Fibroblast of skin of abdomen (primary cell): ENCODE measurements around the gene ARFGEF2.
"Not testable (repeated sequence)": the region's sequence is repeated elsewhere in the genome, so short reads cannot be mapped to it uniquely, and the experiment has no call there.

ENCODE experiments used
- DNase-seq: peaks from one replicate; pipeline ENCODE4 v3.0.0-alpha.2; 2013

ARFGEF2 gene

DNA sequence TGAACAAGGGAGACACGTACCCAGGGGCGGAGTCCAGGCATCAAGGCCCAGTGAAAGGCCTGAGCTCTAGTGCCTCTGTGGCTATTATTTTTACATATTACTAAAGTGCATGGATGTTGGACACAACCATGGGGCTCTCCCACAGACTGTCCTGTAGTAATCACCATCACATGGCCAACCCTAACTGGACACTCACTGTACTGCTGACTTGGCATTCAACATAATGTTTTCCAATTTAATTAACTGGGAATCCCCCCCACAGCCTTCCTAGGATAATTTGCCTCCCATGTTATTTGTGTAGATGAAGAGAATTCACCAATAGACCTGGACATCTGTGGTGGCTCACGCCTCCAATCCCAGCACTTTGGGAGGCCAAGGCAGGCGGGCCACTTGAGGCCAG, 34.5 kb downstream of the ARFGEF2 start:
- DNase-seq = no peak

DNA sequence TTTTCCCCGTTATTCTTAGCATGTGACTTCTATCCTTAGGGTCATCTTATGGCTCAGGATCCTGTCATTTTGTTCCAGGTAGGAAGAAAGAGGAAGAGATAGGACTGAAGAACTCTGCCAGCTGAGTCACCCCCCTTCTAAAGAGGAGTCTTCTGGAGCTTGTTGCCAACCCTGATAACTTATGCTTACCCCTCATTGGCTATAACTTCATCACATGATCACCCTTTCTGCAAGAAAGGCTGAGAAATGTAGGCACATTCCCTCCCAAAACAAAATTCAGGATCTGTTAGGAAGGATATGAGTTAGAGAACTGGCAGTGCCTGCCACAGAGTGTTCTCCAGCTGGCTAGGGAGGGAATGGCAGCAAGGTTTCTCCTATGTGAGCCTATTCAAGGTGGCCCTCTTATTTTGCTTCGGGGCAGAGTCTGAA, 35.6 kb downstream of the ARFGEF2 start:
- DNase-seq = no peak

DNA sequence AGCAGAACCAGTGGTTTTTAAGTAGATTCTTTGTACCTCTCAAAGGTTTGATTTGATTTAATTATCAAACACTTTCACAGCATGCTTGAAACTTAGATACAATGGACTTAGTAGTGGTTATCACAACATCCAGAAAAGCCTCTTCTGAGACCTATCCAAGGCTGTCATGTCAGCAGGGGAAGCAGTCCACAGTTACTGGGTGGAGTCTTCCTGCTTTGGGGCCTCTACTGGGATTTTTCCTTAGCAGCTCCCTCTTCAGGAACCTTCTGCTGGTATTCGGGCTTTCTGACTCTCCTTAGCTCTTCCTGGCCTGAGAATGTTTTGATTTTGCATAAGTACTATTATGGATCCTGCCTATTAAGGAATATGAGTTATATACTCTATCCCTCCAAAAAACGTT, 36.0 kb downstream of the ARFGEF2 start:
- DNase-seq = no peak

DNA sequence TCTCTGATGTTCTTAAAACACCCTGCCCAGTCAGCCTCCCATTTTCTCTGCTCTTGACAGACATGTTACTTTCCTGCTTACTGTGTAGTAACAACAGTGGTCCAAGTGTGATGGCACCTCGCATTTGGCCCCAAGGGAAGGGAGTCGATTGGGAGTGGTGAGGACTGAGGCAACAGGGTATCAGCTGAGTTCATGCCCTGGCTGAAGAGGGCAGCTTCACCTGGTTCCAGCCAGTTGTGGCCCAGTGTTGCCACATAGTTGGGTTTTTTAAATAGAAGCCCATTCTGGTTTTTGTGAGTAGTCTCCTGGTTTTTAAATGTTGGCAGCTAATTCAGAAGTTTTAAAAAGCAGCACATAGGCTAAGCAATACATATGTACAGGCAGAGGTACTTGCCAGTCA, 37.2 kb downstream of the ARFGEF2 start:
- DNase-seq = no peak

DNA sequence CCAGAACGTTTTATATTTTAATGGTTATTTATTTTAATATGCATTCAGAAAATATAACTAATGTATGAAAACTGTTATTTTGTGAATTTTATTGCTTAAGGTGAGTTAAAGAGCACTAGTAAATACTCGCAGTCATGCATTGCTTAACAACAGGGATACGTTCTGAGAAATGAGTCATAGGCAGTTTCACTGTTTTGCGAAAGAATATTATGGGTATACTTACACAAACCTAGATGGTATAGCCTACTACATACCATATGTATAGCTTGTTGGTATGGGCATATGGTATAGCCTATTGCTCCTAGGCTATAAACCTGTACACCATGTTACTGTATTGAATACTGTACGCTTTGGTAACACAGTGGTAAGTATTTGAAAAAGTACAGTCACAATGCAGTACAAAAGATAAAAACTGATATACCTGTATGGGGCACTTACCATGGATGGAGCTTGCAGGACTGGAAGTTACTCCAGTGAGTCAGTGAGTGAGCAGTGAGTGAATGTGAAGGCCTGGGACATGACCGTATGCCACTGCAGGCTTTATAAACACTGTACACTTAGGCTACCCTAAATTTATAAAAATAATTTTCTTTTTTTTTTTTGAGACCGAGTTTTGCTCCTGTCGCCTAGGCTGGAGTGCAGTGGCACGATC, 38.5 kb downstream of the ARFGEF2 start:
- no peak for DNase-seq

DNA sequence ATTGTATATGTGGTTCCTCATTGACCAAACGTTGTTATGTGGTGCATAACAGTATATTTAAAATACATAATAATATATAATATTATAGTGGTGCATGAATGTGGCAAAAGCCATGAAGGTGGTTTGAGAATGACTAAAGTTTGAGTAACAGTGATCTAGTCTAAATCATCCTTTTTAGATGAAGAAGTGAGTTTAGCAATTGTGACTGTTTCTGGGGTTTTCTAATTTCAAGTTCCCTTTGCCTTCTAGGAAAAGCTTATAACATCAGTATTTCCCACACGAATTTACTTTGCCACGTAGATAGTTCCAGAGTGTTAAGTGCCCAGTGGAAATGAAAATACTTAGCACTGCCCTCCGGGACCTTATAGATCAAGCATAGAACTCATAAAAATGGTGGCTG, 40.9 kb downstream of the ARFGEF2 start:
- no peak for DNase-seq

DNA sequence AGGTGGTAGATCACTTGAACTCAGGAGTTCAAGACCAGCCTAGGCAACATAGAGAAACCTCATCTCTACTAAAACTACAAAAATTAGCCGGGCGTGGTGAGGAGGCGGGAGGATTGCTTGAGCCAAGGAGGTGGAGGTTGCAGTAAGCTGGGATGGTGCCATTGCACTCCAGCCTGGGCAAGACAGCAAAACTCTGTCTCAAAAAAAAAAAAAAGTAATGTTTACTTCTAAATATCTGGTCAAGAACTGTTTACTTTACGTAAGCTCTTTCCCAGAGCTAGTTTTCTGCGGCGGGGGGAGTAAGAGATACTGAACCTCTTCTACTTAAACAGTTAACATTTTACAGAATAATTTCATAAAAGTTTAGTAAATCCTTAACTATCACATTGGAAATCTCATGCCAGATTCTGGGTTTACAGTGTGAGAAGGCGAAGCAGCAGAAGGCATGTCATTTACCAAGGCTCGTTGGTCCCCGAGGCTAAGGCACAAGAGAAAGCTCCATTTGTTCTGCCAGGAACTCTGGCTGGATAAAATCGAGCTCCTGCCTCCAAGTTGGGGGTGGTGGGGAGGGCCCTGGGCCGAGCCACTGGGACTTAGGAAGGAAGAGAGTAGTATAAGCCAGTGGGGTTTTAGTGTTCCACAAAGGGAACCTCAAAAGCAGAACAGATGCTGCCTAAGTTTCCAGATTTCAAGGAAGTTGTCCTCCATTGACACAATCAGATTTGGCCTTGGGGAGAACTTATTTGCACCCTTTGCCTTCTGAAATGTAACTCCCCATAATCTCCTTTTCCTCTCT, 41.7 kb downstream of the ARFGEF2 start:
- DNase-seq = no peak

DNA sequence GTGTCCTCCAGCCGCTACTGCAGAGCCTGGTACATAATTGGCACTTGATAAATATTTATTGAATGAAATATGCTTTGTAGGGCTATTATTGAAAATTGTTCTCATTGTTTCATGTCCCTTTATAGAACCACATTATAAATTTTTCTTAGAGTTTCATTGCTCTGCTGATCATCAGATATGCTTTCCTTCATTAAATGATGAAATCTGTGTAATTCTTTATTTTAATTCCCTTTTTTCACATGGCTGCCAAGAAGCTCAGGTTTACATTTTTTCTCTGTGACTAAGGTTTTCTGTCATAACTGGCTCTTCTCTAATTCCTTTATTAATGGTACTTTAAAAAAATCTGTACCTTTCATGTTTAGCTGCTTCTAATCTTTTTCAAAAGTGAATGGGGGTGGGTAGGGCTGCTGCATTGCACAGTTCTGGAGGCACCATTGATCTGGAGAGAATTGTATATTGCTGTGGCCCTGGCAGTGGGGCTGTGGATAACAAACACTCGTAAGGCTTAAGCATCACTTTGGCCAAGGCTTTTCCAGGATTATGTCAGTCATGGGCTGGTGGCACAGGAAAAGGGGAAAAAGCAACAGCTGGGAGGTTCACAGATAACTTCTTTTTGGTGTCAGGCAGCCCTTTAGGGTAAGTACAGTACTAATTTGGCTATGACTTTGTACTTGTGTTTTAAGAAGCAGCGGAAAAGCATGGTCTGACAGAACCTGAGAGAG, 43.8 kb downstream of the ARFGEF2 start:
- peak; percentile 74 for DNase-seq

DNA sequence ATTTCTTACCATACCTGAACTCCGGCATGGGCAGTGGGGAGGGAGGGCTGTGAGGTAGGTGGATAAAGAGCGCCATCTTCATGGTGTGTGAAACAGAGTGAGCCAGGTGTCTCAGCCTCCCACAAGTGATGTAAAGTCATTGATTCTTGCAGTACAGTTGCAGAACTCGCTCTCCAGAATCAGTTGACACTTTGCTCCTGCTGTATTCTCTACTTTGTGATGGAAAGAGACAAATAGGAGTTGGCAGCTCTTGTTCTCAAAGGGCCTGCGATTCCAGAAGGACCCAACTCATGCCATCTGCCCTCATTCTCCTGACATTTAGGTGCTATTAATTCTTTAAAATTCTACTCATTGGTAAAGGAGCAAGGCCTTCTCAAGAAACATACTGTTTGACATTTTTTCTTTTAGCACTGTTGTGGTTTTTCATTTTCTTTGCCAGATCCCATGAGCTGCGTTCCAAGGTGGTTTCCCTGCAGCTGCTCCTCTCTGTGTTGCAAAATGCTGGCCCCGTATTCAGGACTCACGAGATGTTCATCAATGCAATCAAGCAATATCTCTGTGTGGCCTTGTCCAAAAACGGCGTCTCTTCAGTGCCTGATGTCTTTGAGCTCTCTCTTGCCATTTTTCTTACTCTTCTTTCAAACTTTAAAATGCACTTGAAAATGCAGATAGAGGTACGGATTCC, 49.3 kb downstream of the ARFGEF2 start:
- DNase-seq = no peak

DNA sequence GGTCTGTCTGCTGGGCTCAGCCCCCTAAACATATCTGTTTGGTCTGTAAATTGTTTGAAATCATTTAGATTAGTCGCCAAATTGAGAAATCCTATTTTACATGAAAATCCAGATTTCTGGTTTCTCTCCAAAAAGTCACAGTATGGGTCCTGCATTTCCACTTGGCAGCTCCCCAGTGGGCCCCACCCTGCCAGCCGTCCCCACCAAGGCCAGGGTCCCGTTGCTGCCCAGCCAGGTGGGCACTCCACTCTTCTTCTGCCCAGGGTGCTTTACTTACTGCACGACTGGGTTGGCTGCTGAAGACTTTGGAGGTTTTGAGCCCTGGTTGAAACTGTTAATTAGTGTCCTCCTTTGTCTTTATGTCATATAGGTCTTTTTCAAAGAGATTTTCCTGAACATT, 50.4 kb downstream of the ARFGEF2 start:
- DNase-seq = no peak

DNA sequence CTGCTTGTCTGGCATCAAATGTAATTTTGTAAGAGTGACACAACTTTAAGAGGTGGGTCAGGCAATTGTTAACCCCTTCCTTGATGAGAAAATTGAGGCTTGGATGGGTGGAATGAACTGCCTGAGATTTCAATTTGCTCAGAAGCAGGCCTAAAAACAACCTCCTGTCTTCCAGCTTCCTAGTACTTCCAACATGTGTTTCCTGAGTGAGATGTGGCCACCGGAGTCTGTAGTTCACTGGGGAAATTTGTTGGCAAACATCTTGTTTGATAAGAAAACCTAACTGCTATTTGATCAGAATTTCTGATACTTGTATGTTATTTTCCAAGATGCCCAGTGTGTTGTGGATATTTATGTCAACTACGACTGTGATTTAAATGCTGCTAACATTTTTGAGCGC, 51.3 kb downstream of the ARFGEF2 start:
- DNase-seq = no peak

DNA sequence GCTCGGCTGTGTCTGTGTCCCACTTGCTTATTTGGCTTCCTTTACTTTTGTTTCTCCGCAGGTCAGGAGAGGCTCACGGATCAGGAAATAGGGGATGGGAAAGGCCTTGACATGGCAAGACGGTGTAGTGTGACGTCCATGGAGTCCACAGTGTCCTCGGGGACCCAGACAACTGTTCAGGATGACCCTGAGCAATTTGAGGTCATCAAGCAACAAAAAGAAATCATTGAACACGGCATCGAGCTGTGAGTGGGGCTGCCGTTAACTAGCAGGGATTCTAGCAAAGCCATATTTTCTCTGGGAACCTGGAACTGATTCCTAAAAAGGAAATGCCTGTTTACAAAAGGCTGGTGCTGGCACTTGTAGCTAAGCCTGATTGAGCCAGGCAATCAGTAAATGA, 54.4 kb downstream of the ARFGEF2 start:
- no peak for DNase-seq

DNA sequence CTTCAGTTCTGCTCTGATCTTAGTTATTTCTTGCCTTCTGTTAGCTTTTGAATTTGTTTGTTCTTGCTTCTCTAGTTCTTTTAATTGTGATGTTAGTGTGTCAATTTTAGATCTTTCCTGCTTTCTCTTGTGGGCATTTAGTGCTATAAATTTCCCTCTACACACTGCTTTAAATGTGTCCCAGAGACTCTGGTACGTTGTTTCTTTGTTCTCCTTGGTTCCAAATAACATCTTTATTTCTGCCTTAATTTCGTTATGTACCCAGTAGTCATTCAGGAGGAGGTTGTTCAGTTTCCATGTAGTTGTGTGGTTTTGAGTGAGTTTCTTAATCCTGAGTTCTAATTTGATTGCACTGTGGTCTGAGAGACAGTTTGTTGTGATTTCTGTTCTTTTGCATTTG, 58.5 kb downstream of the ARFGEF2 start:
- DNase-seq = not testable (repeated sequence)

DNA sequence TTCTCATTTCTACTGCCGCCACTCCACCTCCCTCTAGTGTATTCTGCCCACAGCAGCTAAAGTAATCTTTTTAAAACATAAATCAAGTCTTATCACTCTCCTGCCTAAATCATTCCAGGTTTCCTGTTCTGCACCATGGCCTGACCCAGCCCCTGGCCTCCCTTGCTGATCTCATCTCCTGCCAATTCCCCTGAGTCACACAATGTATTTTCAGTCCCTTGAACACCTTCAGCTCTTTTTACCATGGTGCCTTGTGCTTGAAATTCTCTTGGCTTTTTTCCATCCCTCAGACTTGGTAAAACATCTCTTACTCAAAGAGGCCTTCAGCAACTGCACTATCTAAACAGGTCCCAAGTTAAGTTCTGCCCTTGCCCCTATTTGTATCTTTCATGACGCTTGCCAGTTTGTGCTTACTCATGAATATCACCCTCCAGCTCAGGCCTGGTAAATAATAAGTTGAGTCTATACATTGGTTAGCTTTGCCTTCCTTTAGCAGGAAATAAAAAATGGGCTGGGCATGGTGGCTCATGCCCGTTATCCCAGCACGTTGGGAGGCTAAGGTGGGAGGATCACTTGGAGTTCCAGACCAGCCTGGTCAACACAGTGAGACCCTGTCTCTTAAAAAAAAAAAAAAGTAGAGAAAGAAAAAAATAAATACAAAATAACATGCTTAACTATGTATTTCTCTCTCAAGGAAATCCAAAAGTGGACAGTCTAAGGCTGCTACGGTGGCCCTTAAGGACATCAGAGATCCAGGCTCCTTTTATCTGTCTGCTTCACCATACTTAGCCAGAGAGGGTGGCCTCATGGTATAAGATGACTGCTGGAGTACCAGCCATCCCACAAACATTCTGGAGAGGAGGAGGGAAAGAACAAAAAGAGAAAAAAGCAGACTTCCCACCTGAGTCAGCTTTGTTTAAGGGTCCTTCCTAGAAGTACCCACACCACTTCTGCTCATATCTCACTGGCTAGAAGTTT, 62.2 kb downstream of the ARFGEF2 start:
- peak; percentile 80 for DNase-seq

DNA sequence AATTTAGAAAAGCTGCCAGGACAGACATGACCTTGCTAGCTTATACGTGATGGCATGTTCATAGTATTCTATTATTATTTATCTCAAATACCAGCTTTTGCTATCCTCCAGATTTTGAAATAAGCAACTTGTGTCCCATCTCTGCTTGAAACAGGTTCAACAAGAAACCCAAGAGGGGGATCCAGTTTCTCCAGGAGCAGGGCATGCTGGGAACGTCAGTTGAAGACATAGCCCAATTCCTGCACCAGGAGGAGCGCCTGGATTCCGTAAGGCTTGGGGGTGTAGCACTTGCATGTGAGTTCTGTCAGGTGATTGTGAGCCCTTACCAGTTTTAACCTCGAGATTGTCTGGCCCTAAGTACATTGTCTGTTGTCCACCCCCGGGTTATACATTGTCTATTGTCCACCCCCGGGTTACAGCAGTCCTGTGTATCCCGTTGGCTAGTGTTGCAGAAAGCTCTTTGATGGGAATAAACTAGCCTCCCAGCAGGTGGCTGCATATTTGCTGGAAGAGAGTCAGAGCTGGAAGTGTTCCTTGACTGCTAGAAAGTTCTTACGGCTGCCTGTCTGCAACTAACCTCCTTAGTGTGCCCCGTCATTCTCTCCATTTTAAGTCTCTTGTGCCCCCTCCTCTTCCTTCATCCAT, 63.2 kb downstream of the ARFGEF2 start:
- DNase-seq = no peak

DNA sequence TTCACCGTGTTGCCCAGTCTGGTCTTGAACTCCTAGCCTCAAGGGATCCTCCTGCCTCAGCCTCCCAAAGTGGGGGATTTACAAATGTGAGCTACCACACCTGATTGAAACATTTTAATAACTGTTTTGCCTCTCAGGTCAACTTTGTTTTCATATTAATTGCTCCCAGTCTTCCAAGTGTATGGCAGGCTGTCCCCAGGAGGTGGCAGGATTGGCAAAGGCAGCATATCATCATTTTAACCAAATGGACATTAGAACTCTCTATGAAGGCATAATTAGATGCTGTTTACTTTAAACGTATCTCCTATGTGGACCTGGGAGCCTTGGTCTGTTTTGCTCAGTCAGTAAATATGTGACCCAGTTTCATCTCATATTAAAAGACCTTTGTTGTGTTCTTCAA, 65.4 kb downstream of the ARFGEF2 start:
- DNase-seq = no peak

DNA sequence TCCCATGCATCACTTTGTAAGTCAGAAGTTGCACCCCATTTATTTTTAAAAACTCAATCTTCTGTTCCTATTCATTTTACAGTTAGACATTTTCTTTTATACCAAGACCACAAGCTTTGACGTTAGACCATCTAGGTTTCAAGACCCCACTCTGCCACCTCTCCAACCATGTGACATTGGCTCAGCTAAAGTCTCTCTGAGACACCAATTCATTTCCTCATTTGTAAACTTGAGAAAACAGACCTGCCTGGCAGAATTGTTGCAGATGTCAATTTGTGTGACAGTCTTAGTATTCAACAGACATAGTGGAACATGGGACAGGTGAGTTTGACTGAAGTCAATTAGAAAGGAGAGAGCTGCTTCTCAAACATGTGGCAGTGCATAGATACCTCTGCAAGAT, 69.0 kb downstream of the ARFGEF2 start:
- no peak for DNase-seq

DNA sequence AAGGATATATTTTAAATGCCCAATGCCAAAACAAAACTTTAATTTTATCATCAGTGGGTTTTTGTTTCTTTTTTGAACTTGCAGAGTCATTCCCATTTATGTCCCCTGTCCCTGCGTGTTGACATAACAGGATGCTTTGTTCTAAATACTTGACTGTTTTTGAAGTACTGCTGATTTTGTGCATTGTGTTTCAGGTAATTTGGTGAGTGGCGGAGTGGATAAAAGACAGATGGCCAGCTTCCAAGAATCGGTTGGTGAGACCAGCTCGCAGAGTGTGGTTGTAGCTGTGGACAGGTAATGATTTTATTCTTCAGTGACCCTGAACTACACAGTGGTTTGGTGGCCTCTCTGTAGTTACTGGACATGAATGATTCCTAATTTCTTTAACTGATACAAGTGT, 74.1 kb downstream of the ARFGEF2 start:
- no peak for DNase-seq

DNA sequence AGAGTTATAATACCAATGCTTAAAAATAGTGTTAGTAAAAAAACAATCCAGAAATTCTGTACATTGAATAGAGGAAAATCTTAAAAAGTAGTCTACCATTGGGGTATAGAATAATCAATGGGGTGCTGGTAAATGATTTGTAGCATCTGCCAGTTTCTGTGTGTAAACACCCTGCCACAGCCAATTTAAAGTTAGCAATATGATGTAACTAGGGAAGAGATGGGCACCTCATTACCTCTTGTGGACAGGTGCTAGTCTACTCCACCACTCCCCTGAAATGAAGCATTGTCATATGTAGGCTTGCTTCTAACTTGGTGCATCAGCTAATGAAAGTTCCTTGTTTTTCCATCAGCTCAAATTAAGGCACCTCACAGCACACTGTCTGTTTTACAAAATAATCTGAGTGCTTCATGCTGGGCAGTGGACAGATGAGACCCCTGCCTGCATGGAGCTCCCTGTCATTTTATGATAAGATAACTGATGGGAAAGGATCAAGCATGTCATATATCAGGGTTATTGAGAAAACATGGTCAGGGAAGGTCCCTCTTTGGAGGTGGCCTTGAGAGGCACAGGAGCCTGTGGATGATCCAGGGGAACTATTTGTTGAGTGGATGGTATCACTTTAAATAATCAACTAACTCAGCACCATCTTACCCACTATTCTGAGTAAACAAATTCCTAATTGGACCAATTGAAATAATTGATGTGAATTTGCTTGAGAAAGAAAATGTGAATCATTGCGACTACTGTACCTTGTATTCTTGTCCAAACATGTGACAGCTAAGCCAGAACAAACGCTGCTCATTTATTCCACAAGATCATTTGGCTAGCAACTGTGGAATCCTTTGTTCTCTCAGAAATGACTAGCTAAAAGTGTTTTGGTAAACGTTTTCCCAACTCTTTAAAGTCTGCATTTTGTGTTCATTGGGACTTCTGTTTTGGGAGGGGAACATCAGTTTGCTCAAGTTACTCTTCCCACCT, 78.7 kb downstream of the ARFGEF2 start:
- no peak for DNase-seq

DNA sequence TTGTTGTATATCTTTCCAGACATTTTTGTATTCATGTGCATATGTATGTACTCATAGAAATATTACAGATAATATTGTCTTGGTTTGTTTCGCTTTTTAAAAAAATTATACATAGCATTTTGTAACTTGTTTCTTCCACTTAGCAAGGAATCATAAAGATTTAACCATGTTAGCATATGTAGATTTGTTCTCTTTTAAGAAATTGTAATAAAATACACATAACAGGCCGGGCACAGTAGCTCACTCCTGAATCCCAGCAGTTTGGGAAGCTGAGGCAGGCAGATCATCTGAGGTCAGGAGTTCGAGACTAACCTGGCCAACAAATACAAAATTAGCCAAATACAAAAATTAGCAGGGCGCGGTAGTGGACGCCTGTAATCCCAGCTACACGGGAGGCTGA, 80.2 kb downstream of the ARFGEF2 start:
- DNase-seq = no peak
